ENCODE results near the gene CEP43. TPM values are rescaled to one million over a fixed set of nuclear protein-coding genes. Genes with fewer than 3 reads are reported as not detected.
"Not testable (repeated sequence)": the region's sequence is repeated elsewhere in the genome, so short reads cannot be mapped to it uniquely, and the experiment has no call there.

The CEP43 gene, protein sequence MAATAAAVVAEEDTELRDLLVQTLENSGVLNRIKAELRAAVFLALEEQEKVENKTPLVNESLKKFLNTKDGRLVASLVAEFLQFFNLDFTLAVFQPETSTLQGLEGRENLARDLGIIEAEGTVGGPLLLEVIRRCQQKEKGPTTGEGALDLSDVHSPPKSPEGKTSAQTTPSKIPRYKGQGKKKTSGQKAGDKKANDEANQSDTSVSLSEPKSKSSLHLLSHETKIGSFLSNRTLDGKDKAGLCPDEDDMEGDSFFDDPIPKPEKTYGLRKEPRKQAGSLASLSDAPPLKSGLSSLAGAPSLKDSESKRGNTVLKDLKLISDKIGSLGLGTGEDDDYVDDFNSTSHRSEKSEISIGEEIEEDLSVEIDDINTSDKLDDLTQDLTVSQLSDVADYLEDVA
- 37.8 TPM for total RNA-seq
- polyA plus RNA-seq: 5.9 TPM

GRCh38 chr6:166999145-166999883, at the start of gene CEP43:
Gene CEP43, plus strand, starts transcription at chr6:166999397. Its CDS starts 16 bp downstream, at chr6:166999413.
- no peak within 1 kb of the TSS for H3K27ac ChIP-seq (ENCODE audit: low read depth)
- WGBS: under 1% methylated on average over 93 of the region's 93 CpGs
- DNase-seq (ENCODE audit: extremely low spot score): peak; percentile 84
- no peaks in the 10 kb centered on the region for H3K4me1 ChIP-seq (ENCODE audit: insufficient read depth)
- H3K4me3 ChIP-seq (ENCODE audit: low read depth, low read length): peak within 1 kb of the TSS; percentile 98
- H3K36me3 ChIP-seq (ENCODE audit: insufficient read depth): no peaks in the 10 kb centered on the region

DNA sequence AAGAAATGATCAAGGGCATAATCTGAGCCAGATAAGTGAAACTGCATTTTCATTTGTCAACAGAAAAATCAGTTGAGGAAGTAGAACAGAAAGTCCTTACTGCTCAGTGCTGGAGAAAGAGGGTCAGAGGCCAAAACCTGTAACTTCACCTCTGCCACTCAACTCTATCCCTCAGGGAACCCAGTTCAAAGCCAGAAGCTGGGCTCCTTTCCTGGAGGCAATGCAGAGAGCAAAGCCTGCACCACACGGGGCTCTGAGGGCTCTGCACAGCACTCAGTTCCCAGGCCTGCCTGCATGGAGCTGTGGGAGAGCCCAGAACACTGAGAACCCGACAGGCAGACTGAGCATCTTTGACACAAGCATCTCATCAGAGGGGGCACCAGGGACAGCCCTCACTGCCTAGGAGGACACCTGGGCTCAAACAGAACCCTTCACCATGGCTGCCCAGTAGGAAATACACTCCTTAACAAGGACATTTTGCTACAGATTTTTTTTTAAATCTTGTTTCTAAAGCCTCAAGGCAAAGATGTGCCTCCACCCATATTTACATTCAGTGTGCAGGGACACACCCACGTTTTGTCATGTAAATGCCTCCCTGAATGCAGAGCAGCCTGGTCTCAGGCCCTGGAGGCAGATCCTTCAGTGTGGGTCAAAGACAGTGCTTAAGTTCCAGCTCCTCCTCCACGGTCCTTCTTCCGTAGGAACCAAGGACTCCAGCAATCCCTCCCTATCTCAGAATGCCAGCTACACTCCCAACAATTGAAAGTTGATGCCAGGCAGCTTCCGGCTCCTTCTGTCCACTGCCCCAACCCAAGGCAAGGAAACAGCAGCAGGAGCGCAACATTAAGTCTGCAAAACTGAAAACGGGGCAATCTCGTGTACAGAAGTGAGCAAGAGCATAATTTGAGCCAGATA, 49.4 kb upstream of the CEP43 start:
- 66% methylated on average over 9 of the region's 9 CpGs for WGBS
- H3K27ac ChIP-seq (ENCODE audit: low read depth): no peak overlapping the region
- DNase-seq (ENCODE audit: extremely low spot score): no peak
- no peaks in the 10 kb centered on the region for H3K4me1 ChIP-seq (ENCODE audit: insufficient read depth)
- no peak overlapping the region for H3K4me3 ChIP-seq (ENCODE audit: low read depth, low read length)
- H3K36me3 ChIP-seq (ENCODE audit: insufficient read depth): peaks cover 3% of the 10 kb centered on the region

DNA sequence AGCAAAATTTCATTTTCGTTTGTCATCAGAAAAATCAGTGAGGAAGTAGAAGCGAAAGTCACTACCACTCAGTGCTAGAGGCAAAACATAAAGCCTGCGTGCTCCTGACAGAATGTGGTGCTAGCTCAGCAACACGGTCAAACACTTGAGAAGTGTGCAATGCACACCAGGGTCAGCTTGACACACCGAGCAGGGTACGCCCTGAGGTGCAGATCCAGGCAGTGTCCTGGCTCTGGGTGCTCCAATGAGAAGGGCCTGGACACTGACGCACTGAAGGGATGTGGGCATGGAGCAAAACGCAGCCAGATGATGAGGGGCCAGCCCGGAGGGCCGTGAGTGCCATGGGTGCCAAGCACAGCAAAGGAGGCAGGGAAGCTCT, 48.8 kb upstream of the CEP43 start:
- Histone ChIP-seq H3K4me1 (ENCODE audit: insufficient read depth) (no peaks in the 10 kb centered on the region), H3K27ac (ENCODE audit: low read depth) (no peak overlapping the region), H3K4me3 (ENCODE audit: low read depth, low read length) (no peak overlapping the region), H3K36me3 (ENCODE audit: insufficient read depth) (peaks cover 3% of the 10 kb centered on the region)
- 82% methylated on average over 10 of the region's 10 CpGs for WGBS
- DNase-seq (ENCODE audit: extremely low spot score): no peak

DNA sequence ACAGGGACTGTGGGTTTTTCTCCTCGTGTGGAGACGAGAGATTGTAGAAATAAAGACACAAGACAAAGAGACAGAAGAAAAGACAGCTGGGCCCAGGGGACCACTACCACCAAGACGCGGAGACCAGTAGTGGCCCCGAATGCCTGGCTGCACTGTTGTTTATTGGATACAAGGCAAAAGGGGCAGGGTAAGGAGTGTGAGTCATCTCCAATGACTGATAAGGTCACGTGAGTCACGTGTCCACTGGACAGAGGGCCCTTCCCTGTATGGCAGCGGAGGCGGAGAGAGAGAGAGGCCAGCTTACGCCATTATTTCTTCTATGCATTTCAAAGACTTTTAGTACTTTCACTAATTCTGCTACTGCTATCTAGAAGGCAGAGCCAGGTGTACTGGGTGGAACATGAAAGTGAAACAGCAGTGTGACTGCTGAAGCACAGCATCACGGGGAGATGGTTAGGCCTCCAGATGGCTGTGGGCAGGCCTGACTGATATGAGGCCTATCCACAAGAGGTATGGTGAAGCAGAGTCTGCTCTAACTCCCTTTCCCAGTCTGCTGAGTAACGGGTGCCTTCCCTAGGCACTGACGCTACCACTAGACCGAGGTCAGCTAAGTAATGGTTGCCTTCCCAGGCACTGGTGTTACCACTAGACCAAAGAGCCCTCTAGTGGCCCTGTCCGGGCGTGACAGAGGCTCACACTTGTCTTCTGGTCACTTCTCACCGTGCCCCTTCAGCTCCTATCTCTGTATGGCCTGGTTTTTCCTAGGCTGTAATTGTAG, 48.1 kb upstream of the CEP43 start:
- not testable (repeated sequence) for H3K27ac ChIP-seq (ENCODE audit: low read depth); H3K4me1 ChIP-seq (ENCODE audit: insufficient read depth); DNase-seq (ENCODE audit: extremely low spot score); H3K4me3 ChIP-seq (ENCODE audit: low read depth, low read length); H3K36me3 ChIP-seq (ENCODE audit: insufficient read depth)
- WGBS: 74% methylated on average over 17 of the region's 17 CpGs

- no peaks in the 10 kb centered on the region for H3K4me1 ChIP-seq (ENCODE audit: insufficient read depth)
- no peak overlapping the region for H3K4me3 ChIP-seq (ENCODE audit: low read depth, low read length)
- H3K36me3 ChIP-seq (ENCODE audit: insufficient read depth): peaks cover 3% of the 10 kb centered on the region
- no peak overlapping the region for H3K27ac ChIP-seq (ENCODE audit: low read depth)
- DNase-seq (ENCODE audit: extremely low spot score): no peak
- 85% methylated on average over 3 of the region's 3 CpGs for WGBS
Measured at GRCh38 chr6:166951670-166952060, 47.5 kb upstream of the CEP43 start.

DNA sequence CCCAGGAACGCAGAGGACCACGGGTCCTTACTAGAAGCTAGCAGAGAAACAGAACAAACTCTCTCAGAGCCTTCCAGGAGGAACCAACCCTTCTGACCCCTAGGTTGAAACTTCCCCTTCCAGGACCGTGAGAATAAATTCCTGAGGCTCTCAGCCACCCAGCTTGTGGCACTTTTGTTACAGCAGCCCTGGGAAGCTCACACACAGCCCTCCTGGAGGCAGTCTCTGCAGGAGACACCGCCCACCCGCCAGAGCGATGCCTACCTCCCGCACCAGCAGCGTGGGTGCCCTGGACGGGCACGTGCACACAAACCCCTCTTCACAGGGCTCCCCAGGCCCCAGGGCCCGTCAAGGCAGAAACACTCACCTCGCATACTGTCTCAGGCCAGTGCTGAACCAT, 47.1 kb upstream of the CEP43 start:
- Histone ChIP-seq H3K4me3 (ENCODE audit: low read depth, low read length) (no peak overlapping the region), H3K27ac (ENCODE audit: low read depth) (no peak overlapping the region), H3K4me1 (ENCODE audit: insufficient read depth) (no peaks in the 10 kb centered on the region), H3K36me3 (ENCODE audit: insufficient read depth) (no peaks in the 10 kb centered on the region)
- WGBS: 91% methylated on average over 12 of the region's 12 CpGs
- DNase-seq (ENCODE audit: extremely low spot score): no peak

DNA sequence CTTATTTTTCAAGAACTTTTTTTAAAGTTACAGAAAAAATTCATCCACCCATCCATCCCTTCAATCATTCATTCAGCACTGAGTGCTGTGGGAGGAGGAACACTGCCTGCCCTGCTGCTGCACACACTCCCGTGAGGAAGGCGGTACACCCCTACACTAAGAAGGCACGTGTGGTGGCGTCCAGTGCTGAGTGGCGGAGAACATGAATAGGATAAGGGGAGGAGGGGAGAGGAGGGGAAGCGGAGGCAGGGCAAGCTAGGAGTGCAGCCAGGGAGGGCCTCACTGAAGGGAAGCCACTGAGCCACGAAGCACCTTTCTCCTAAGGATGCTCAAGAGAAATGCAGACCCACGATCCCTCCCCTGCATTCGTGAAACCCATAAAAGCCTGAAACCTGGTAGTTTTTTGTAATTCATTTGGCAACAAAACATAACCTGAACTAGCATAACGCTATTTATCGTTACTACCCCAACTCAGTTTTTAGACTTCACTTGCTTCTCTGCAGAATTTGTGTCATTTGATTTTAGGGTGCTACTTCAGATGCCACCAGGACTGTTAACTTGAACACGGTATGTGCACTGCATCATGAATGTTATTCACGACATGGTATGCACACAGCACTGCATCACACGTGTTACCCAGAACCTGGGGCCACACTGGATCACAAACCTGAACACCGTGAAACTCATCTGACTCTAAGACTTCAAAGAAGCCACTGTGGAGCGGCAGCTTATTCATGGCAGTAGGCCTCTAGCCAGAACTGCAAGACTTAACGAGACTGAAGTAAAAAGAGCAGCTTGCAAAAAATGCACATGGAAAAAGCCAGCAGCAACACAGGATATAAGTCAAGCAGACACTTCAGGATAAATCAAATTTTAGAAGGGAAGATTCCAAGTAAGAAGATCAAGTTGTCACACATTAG, 46.4 kb upstream of the CEP43 start:
- no peak for DNase-seq (ENCODE audit: extremely low spot score)
- Histone ChIP-seq H3K36me3 (ENCODE audit: insufficient read depth) (no peaks in the 10 kb centered on the region), H3K4me3 (ENCODE audit: low read depth, low read length) (no peak overlapping the region), H3K4me1 (ENCODE audit: insufficient read depth) (no peaks in the 10 kb centered on the region), H3K27ac (ENCODE audit: low read depth) (no peak overlapping the region)
- WGBS: 82% methylated on average over 17 of the region's 17 CpGs

DNA sequence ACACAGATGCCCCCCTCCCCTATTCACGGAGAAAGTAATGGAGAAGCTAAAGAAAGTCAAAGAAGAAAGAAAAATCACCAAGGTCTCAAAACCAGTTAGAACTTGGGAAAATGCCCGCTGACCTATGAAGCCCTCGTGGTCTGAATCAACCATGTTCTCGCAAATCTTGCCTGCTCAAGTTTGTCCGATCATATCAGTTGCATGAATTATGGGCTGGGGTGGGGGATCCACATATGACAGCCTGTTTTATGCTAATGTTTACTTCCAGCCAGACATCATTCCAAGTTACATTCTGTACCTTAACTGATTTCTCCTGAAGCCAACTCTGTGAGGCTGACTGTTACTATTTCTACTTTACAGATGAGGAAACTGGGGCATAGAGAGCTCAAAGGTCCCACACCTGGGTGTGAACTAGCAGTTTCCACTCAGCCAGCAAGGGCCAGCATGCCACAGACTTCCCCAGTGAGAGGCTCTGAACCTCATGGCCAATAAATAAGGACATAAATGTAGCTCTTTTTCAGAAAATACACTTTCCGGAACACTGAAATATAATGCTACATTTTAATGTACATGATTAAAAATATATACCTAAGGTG, 45.0 kb upstream of the CEP43 start:
- WGBS: 84% methylated on average over 6 of the region's 6 CpGs

DNA sequence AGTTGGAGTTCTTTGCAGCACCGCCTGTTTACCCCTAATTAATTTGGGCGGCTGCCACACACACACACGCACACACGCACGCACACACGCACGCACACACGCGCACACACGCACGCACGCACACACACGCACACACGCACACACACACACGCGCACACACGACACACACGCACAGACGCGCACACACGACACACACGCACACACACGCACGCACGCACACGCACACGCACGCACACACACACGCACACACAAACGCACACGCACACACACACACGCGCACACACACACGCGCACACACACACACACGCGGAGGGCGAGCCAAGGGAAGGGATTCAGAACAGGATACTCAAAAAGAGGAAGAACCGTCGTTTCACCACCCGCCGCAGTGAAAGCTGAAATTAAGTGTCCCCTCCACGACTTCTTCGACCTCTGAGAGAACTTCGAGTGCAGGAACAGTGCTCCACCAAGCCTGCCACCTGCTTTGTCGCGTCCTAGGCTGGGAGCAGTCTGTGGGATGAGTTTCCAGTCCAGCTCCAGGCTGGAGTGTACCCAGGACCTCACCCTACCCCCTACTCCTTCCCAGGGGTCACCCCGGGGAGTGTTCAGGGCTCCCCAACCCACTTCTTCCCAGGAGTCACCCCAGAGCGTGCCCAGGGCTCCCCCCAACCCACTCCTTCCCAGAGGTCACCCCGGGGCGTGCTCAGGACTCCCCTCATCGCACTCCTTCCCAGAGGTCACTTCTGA, 43.9 kb upstream of the CEP43 start:
- H3K36me3 ChIP-seq (ENCODE audit: insufficient read depth): no peaks in the 10 kb centered on the region
- peak overlapping the region; percentile 84 for H3K4me3 ChIP-seq (ENCODE audit: low read depth, low read length)
- H3K4me1 ChIP-seq (ENCODE audit: insufficient read depth): no peaks in the 10 kb centered on the region
- no peak overlapping the region for H3K27ac ChIP-seq (ENCODE audit: low read depth)
- WGBS: 57% methylated on average over 52 of the region's 52 CpGs
- no peak for DNase-seq (ENCODE audit: extremely low spot score)

More for the DNA sequence above, 45.0 kb upstream of the CEP43 start:
- no peaks in the 10 kb centered on the region for H3K36me3 ChIP-seq (ENCODE audit: insufficient read depth)
- no peak overlapping the region for H3K4me3 ChIP-seq (ENCODE audit: low read depth, low read length)
- H3K27ac ChIP-seq (ENCODE audit: low read depth): no peak overlapping the region
- no peaks in the 10 kb centered on the region for H3K4me1 ChIP-seq (ENCODE audit: insufficient read depth)
- DNase-seq (ENCODE audit: extremely low spot score): no peak

- DNase-seq (ENCODE audit: extremely low spot score): no peak
- H3K36me3 ChIP-seq (ENCODE audit: insufficient read depth): no peaks in the 10 kb centered on the region
- no peak overlapping the region for H3K27ac ChIP-seq (ENCODE audit: low read depth)
- peak overlapping the region; percentile 84 for H3K4me3 ChIP-seq (ENCODE audit: low read depth, low read length)
- H3K4me1 ChIP-seq (ENCODE audit: insufficient read depth): no peaks in the 10 kb centered on the region
- WGBS: under 1% methylated on average over 54 of the region's 54 CpGs
Measured at GRCh38 chr6:166955865-166956443, 43.2 kb upstream of the CEP43 start.

- H3K4me1 ChIP-seq (ENCODE audit: insufficient read depth): no peaks in the 10 kb centered on the region
- WGBS: under 1% methylated on average over 71 of the region's 71 CpGs
- H3K36me3 ChIP-seq (ENCODE audit: insufficient read depth): no peaks in the 10 kb centered on the region
- H3K27ac ChIP-seq (ENCODE audit: low read depth): peak within 1 kb of the TSS; percentile 95
- H3K4me3 ChIP-seq (ENCODE audit: low read depth, low read length): peak within 1 kb of the TSS; percentile 84
- peak; percentile 78 for DNase-seq (ENCODE audit: extremely low spot score)
Measured at GRCh38 chr6:166956444-166957086, 42.6 kb upstream of the CEP43 start, which contains the start of gene RNASET2. Gene RNASET2, minus strand, starts transcription at chr6:166956550. Its CDS starts 368 bp downstream, at chr6:166956182.
